HG03342 (cell line): ENCODE data around the gene SPPL2C.

Source experiments
- ATAC-seq: cut with Tn5 transposase; IDR thresholded peaks from one replicate; pipeline ENCODE4 v1.9.1; 2021; ENCODE audit warnings: mild to moderate bottlenecking, moderate library complexity; ENCODE audit not compliant: unreplicated experiment

SPPL2C gene

GRCh38 chr17:45873728-45874127 lies 29.0 kb downstream of the SPPL2C start:
- ATAC-seq = no peak

- ATAC-seq = no peak
Observed at GRCh38 chr17:45874151-45874550, 29.5 kb downstream of the SPPL2C start.

GRCh38 chr17:45876539-45876938 lies 31.9 kb downstream of the SPPL2C start:
- no peak for ATAC-seq

GRCh38 chr17:45877467-45877866 lies 32.8 kb downstream of the SPPL2C start:
- ATAC-seq = no peak

GRCh38 chr17:45883063-45883462 lies 38.4 kb downstream of the SPPL2C start:
- ATAC-seq = no peak

GRCh38 chr17:45886852-45887251 lies 42.2 kb downstream of the SPPL2C start:
- no peak for ATAC-seq

GRCh38 chr17:45888392-45888791 lies 43.7 kb downstream of the SPPL2C start:
- ATAC-seq = no peak

GRCh38 chr17:45889579-45889978 lies 44.9 kb downstream of the SPPL2C start:
- ATAC-seq = no peak

- ATAC-seq = no peak
Observed at GRCh38 chr17:45893725-45894021, 49.0 kb downstream of the SPPL2C start.

GRCh38 chr17:45894022-45894784 lies 49.5 kb downstream of the SPPL2C start, which contains the start of gene MAPT:
TSS of gene MAPT (plus strand) at chr17:45894554. CDS start at chr17:45962338, 67,784 bp downstream.
- ATAC-seq = peak; percentile 67

- ATAC-seq = no peak
Observed at GRCh38 chr17:45895304-45895968, 50.8 kb downstream of the SPPL2C start.

GRCh38 chr17:45895969-45896785 lies 51.5 kb downstream of the SPPL2C start:
- no peak for ATAC-seq
